GM18511 (cell line): ENCODE results near the gene ELFN1.

ENCODE experiments used
- ATAC-seq: cut with Tn5 transposase; IDR thresholded peaks from one replicate; pipeline ENCODE4 v1.9.1; 2021; ENCODE audit warnings: mild to moderate bottlenecking, moderate library complexity; ENCODE audit not compliant: unreplicated experiment

Gene ELFN1

GRCh38 chr7:1775389-1775788 lies 105.3 kb downstream of the ELFN1 start:
- no peak for ATAC-seq

DNA sequence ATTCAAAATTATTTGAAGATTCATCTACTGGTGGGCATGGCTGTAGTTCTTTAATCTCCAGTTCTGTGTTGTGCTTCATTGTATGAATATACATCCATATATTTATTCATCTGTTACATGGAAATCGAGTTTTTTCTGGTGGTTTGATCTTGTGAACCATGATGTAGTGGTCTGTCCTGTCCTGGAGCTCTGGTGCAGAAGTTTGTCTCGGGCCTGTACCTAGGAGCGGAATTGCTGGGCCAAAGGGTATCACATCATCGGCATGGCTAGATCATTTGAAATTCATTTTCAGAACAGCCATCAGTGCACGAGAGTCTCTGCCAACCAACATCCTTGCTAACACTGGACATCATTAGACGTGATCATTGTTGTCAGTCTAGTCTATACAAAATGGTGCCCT lies 107.0 kb downstream of the ELFN1 start:
- ATAC-seq: no peak

- ATAC-seq: no peak
Measured at GRCh38 chr7:1779445-1779844, 109.4 kb downstream of the ELFN1 start.

GRCh38 chr7:1781369-1781768 lies 111.3 kb downstream of the ELFN1 start:
- no peak for ATAC-seq

- ATAC-seq: no peak
Measured at GRCh38 chr7:1785839-1786238, 115.8 kb downstream of the ELFN1 start.

GRCh38 chr7:1787241-1787640 lies 117.2 kb downstream of the ELFN1 start:
- no peak for ATAC-seq

DNA sequence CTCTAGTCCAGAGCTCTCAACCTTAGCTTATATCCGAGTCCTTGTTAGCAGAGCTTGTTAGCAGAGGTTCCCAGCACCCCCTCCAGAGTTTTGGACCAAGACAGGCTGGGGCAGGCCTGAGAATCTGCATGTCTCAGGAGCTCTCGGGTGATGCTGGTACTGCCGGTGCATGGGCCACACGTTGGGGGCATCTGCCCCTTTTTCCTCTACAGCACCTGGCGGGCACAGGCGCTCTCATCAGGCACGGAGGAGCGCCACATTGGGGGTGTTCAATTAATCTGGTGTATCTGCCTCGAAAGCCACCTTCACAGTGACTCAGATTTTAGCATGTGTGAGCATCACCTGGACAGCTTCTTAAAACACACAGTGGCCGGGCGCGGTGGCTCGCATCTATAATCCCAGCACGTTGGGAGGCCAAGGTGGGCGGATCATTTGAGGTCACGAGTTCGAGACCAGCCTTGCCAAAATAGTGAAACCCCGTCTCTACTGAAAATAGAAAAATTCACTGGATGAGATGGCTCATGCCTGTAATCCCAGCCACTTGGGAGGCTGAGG lies 117.7 kb downstream of the ELFN1 start:
- no peak for ATAC-seq

- ATAC-seq: no peak
Measured at GRCh38 chr7:1794888-1795542, 124.9 kb downstream of the ELFN1 start.
